GM23338 (cell line): ENCODE results near the gene PRG3. TPM values are rescaled to one million over a fixed set of nuclear protein-coding genes. Genes with fewer than 3 reads are reported as not detected.

Experiments used
- ATAC-seq: fragments of 200-7000 bp; cut with Tn5 transposase; 3 replicates; pipeline ENCODE4 v1.9.1; 2020
- DNase-seq: peaks from one replicate; pipeline ENCODE4 v3.0.0-alpha.2; 2015; ENCODE audit warnings: low spot score
- H2AFZ ChIP-seq: fragments of 200-600 bp; sonication (generic); 2 replicates; pipeline ENCODE4 v1.8.0; 2016; ENCODE audit warnings: antibody characterized with exemption, mild to moderate bottlenecking, moderate library complexity
- H3F3A ChIP-seq: fragments of 200-600 bp; sonication (generic); replicated peaks from 2 replicates; pipeline ENCODE4 v1.8.0; 2017; ENCODE audit warnings: antibody characterized with exemption, mixed run types, low read depth
- H3K27ac ChIP-seq: fragments of 200-600 bp; sonication (generic); 2 replicates; pipeline ENCODE4 v1.6.1; 2016; ENCODE audit warnings: low read depth
- H3K27me3 ChIP-seq: fragments of 200-600 bp; sonication (generic); 2 replicates; pipeline ENCODE4 v1.8.0; 2016; ENCODE audit warnings: mild to moderate bottlenecking, mixed run types, moderate library complexity; ENCODE audit not compliant: insufficient read depth
- H3K36me3 ChIP-seq: fragments of 200-600 bp; sonication (generic); 2 replicates; pipeline ENCODE4 v1.8.0; 2016; ENCODE audit warnings: mild to moderate bottlenecking; ENCODE audit not compliant: insufficient read depth
- H3K4me1 ChIP-seq: fragments of 200-600 bp; sonication (generic); 2 replicates; pipeline ENCODE4 v1.8.0; 2016; ENCODE audit warnings: mild to moderate bottlenecking, moderate library complexity; ENCODE audit not compliant: insufficient read depth
- H3K4me2 ChIP-seq: fragments of 200-600 bp; sonication (generic); 2 replicates; pipeline ENCODE4 v1.7.1; 2017; ENCODE audit warnings: mixed run types
- H3K4me3 ChIP-seq: fragments of 200-600 bp; sonication (generic); 2 replicates; pipeline ENCODE4 v1.6.1; 2016; ENCODE audit warnings: mixed run types
- H3K79me2 ChIP-seq: fragments of 200-600 bp; sonication (generic); replicated peaks from 2 replicates; pipeline ENCODE4 v1.8.0; 2017; ENCODE audit warnings: mild to moderate bottlenecking; ENCODE audit not compliant: insufficient read depth
- H3K9me2 ChIP-seq: fragments of 200-600 bp; sonication (generic); 2 replicates; pipeline ENCODE4 v1.8.0; 2017; ENCODE audit not compliant: insufficient read depth
- H4K20me1 ChIP-seq: fragments of 200-600 bp; sonication (generic); replicated peaks from 2 replicates; pipeline ENCODE4 v1.8.0; 2017; ENCODE audit warnings: mild to moderate bottlenecking; ENCODE audit not compliant: insufficient read depth
- H3K27ac Mint-ChIP-seq: 2 replicates; pipeline ENCODE4 v1.8.0; 2020; ENCODE audit warnings: inconsistent platforms, mild to moderate bottlenecking, moderate library complexity, mixed read lengths
- H3K27me3 Mint-ChIP-seq: 3 replicates; pipeline ENCODE4 v1.8.0; 2022; ENCODE audit warnings: low read depth, mild to moderate bottlenecking, moderate library complexity, mixed read lengths, inconsistent platforms; ENCODE audit not compliant: insufficient read depth, poor library complexity
- H3K36me3 Mint-ChIP-seq: 3 replicates; pipeline ENCODE4 v1.8.0; 2021; ENCODE audit warnings: low read depth, mild to moderate bottlenecking, inconsistent platforms, moderate library complexity, mixed read lengths
- H3K4me1 Mint-ChIP-seq: 3 replicates; pipeline ENCODE4 v1.8.0; 2020; ENCODE audit warnings: mild to moderate bottlenecking, inconsistent platforms, mixed read lengths
- H3K4me3 Mint-ChIP-seq: 3 replicates; pipeline ENCODE4 v1.8.0; 2021; ENCODE audit warnings: moderate library complexity, mild to moderate bottlenecking, inconsistent platforms, mixed read lengths
- H3K9me3 Mint-ChIP-seq: 3 replicates; pipeline ENCODE4 v1.8.0; 2020; ENCODE audit warnings: moderate library complexity, mild to moderate bottlenecking, inconsistent platforms, mixed read lengths
- JUNB ChIP-seq: IDR thresholded peaks from one replicate; pipeline ENCODE4 v1.6.1; 2016; ENCODE audit warnings: antibody characterized with exemption; ENCODE audit not compliant: unreplicated experiment
- ZNF114 ChIP-seq: fragments of 250-450 bp; sonication (Bioruptor Pico); IDR thresholded peaks from 2 replicates; pipeline ENCODE4 v1.5.0; 2020; ENCODE audit warnings: mild to moderate bottlenecking, moderate library complexity
- ZNF331 ChIP-seq: fragments of 250-450 bp; sonication (Bioruptor Pico); IDR thresholded peaks from 2 replicates; pipeline ENCODE4 v1.5.0; 2020; ENCODE audit warnings: low read depth, mild to moderate bottlenecking, moderate library complexity
- ZNF462 ChIP-seq: fragments of 250-450 bp; sonication (Bioruptor Pico); IDR thresholded peaks from 2 replicates; pipeline ENCODE4 v1.5.0; 2020; ENCODE audit warnings: mild to moderate bottlenecking, moderate library complexity
- polyA plus RNA-seq: library from polyadenylated mRNA; unstranded; fragments of >200 nt; fragmentation: Nextera tagmentation; extraction: Ambion mirVana; gene quantifications from 2 replicates; pipeline ENCODE4 v1.2.1, GENCODE V29; 2016
- total RNA-seq: library from RNA; depleted of rRNA; stranded (reverse); fragments of >200 nt; shearing (Covaris generic); gene quantifications from 2 replicates; pipeline ENCODE4 v1.2.3, GENCODE V29; 2014
- TF ChIP-seq, protein P1 (sequence below): IDR thresholded peaks from one replicate; pipeline ENCODE4 v1.6.1; 2018; ENCODE audit warnings: antibody characterized with exemption; ENCODE audit not compliant: unreplicated experiment
- TF ChIP-seq, protein P2 (sequence below): IDR thresholded peaks from 2 replicates; pipeline ENCODE4 v1.6.1; 2016; ENCODE audit warnings: antibody characterized with exemption

The PRG3 gene
- total and polyA plus RNA-seq, 2 experiments from 2014 or later, result not detected

- no peak for TF ChIP-seq ZNF462 (CRISPR knock-in tag)
Measured at GRCh38 chr11:57386178-57386940, 5.4 kb upstream of the PRG3 start (continued).

- peaks cover 10% of the 10 kb centered on the region for H3K27me3 Mint-ChIP-seq
- H3K4me1 Mint-ChIP-seq, result peaks cover 2% of the 10 kb centered on the region; the same call in 2 of the 3 replicates
- no peaks in the 10 kb centered on the region for H4K20me1 ChIP-seq
- no peaks in the 10 kb centered on the region for H3K36me3 Mint-ChIP-seq
- peak; percentile 93 for DNase-seq
- H3K4me2 ChIP-seq, result no peak overlapping the region
- H3K27ac ChIP-seq, result no peak overlapping the region
- H3K79me2 ChIP-seq, result no peaks in the 10 kb centered on the region
- no peak overlapping the region for H3K27ac Mint-ChIP-seq
- H3K9me3 Mint-ChIP-seq, result peaks cover 3% of the 10 kb centered on the region; the same call in 1 of the 3 replicates
- H3K4me1 ChIP-seq, result no peaks in the 10 kb centered on the region
- no peaks in the 10 kb centered on the region for H3K27me3 ChIP-seq
- H3K4me3 ChIP-seq, result no peak overlapping the region
- H3F3A ChIP-seq, result no peaks in the 10 kb centered on the region
- H3K9me2 ChIP-seq, result no peaks in the 10 kb centered on the region
- ATAC-seq, result peak; percentile 92
- H2AFZ ChIP-seq, result no peak overlapping the region
- no peak overlapping the region for H3K4me3 Mint-ChIP-seq
- H3K36me3 ChIP-seq, result no peaks in the 10 kb centered on the region
- no peak for TF ChIP-seq JUNB
- TF ChIP-seq, protein P1, sequence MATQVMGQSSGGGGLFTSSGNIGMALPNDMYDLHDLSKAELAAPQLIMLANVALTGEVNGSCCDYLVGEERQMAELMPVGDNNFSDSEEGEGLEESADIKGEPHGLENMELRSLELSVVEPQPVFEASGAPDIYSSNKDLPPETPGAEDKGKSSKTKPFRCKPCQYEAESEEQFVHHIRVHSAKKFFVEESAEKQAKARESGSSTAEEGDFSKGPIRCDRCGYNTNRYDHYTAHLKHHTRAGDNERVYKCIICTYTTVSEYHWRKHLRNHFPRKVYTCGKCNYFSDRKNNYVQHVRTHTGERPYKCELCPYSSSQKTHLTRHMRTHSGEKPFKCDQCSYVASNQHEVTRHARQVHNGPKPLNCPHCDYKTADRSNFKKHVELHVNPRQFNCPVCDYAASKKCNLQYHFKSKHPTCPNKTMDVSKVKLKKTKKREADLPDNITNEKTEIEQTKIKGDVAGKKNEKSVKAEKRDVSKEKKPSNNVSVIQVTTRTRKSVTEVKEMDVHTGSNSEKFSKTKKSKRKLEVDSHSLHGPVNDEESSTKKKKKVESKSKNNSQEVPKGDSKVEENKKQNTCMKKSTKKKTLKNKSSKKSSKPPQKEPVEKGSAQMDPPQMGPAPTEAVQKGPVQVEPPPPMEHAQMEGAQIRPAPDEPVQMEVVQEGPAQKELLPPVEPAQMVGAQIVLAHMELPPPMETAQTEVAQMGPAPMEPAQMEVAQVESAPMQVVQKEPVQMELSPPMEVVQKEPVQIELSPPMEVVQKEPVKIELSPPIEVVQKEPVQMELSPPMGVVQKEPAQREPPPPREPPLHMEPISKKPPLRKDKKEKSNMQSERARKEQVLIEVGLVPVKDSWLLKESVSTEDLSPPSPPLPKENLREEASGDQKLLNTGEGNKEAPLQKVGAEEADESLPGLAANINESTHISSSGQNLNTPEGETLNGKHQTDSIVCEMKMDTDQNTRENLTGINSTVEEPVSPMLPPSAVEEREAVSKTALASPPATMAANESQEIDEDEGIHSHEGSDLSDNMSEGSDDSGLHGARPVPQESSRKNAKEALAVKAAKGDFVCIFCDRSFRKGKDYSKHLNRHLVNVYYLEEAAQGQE, result peak; percentile 96
- no peak for TF ChIP-seq ZNF331 (CRISPR knock-in tag)
- TF ChIP-seq, protein P2, sequence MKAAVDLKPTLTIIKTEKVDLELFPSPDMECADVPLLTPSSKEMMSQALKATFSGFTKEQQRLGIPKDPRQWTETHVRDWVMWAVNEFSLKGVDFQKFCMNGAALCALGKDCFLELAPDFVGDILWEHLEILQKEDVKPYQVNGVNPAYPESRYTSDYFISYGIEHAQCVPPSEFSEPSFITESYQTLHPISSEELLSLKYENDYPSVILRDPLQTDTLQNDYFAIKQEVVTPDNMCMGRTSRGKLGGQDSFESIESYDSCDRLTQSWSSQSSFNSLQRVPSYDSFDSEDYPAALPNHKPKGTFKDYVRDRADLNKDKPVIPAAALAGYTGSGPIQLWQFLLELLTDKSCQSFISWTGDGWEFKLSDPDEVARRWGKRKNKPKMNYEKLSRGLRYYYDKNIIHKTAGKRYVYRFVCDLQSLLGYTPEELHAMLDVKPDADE, result no peak
- TF ChIP-seq ZNF114 (CRISPR knock-in tag), result no peak
Measured at GRCh38 chr11:57379732-57380131, 1.2 kb downstream of the PRG3 start.
